HEK293T (cell line): ENCODE results near the gene ABCC5.

Experiments used
- ELF4 ChIP-seq: fragments of 450-650 bp; IDR thresholded peaks from 2 replicates; pipeline ENCODE4 v1.6.1; 2017; ENCODE audit warnings: antibody characterized with exemption
- FOXM1 ChIP-seq: fragments of 450-650 bp; IDR thresholded peaks from 2 replicates; pipeline ENCODE4 v1.6.1; 2017; ENCODE audit warnings: mild to moderate bottlenecking, borderline replicate concordance

GRCh38 chr3:183967693-183968092, 50.0 kb downstream of the ABCC5 start:
- no peak for TF ChIP-seq ELF4
- TF ChIP-seq FOXM1 = no peak
